GM18861 (cell line): ENCODE data around the gene PTPRD.
A peak's percentile ranks its signal among the peaks of the same experiment; 100 is the strongest.

ENCODE experiments used
- ATAC-seq: cut with Tn5 transposase; IDR thresholded peaks from one replicate; pipeline ENCODE4 v1.9.1; 2021; ENCODE audit not compliant: unreplicated experiment

The PTPRD gene

DNA sequence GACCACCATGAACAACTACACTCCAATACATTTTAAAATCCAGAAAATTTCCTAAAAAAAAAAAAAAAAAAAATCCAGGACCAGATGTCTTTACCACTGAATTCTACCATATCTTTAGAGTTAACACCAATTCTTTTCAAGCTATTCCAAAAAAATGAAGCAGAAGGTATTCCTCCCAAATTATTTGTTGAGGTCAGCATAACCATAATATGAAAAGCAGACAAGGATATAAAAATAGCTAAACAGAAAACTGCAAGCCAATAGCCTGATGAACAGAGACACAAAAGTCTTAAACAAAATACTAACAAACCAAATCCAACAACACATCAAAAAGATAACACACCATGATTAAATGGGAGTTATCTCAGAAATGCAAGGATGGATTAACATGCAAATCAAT, 695.4 kb downstream of the PTPRD start:
- no peak for ATAC-seq

DNA sequence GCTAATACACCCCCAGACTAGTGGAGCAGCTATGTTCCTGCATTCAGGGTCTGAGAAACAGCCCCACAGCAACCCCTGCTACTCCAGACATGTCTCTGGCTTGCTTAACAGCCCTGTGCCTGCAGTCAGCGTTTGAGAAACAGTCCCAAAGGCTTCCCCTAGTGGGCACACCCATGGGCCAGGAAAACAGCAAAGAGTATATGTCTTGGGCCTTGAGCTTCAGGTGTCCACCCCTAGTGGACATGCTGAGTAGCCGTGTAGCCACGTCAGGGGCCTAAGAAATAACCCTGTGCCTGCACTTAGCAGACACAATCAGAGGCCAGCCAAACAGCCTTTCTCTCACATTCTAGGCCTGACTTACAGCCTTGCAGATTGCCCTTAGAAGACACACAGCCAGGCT, 698.6 kb downstream of the PTPRD start:
- no peak for ATAC-seq

DNA sequence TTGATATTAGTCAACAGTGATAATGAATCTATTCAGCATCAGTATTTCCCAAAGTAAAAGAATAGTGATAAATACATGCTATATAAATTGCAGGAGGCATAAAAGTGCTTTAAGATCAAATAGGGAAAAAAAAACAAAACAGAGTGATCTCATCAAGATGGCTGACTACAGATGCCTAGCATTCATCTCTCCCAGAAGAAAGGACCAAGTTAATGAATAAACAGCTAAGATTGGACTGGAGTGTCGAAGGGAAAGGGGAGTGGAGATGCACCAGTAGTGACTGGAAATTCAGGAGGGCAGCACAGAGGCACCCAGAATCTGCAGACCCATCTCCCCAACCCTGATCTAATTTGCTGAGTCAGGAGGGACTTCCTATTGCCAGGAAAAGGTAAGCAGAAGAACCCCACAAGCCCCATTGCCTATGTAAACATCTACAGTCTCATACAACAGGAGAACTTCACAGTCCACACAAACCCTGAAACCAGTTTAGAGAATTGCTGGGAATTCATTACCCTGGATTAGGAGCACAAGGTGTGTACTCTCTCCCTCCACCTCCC, 699.4 kb downstream of the PTPRD start:
- ATAC-seq = no peak

DNA sequence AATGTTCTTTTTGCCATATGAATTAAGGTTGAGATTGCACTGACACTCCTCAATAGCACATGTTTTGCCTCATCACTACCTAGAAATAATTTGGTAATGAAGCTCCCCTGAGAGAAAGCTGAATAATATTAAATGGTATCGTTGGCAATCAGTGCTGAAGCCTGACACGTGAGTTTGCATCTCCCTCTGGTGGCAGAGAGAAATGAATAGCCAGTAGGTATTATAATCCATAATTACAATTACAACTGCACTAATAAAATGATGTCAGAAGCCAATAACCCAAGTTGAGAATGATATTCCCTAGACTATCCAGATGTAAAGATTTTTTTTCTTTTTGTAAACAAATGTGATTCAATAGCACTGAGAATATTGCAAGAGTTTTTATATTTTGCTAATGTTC, 700.3 kb downstream of the PTPRD start:
- ATAC-seq = peak; percentile 63

DNA sequence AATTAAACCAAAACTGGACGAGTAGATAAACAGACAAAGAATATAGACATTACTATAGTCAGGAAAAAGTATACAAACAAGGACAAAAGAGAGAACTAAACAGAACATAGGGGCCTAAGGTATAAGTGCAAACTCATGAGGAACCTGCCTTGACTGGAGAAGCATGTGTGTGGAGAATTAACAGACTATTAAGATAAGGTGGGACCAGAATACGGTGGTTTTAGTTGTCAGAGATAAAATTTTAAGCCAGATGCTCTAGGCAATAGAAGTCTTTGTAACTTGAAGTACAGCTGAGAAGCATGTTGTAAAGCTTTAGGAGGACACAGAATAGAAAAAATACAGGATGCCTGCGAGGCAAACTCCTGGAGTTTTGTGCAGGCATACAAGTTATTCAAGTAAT, 707.1 kb downstream of the PTPRD start:
- ATAC-seq = no peak

DNA sequence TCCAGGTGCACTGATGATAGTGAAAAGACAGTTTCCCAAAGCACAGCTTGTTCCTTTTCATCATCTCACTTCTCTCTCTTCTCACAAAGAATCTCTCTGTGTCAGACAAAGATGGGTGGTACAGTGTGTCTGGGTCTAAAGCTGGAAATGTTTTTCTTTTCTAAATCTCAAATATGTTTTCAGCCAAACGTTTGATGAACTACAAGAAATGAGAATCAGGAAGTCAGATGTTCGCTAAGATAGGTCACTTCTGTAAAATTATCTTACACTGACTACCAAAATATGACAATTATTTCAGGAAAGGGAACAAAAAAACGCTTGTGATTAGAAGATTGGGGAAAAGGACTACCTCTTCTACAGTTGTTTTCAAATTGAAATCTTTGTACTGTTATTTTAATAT, 708.8 kb downstream of the PTPRD start:
- ATAC-seq = no peak

DNA sequence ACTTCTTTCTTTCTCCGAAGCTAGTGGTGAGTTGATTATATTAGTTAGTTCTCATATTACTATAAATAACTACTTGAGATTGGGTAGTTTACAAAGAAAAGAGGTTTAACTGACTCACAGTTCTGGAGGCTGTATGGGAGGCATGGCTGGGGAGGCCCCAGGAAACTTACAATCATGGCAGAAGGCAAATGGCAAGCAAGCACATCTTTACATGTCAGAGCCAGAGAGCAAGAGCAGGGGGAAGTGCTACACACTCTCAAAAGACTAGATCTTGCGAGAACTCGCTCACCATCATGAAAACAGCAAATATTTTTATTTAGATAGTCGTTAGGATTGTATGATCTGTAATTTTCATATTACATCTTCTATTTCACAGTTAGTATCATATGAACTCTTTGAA, 711.2 kb downstream of the PTPRD start:
- ATAC-seq = peak; percentile 40

DNA sequence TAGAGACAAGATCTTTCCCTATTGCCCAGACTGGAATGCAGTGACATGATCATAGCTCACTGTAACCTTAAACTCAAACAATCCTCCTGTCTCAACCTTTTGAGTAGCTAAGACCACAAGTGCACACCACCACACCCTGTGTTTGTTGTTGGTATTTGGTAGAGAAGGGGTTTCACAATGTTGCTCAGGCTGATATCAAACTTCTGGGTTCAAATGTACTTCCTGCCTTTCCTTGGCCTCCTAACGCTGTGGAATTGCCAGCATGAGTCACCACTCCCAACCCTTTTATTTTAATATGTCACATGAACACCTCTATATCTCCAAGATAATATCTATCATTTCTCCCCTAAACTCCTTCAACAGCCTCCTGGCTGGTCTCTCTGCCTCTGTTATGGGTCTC, 719.0 kb downstream of the PTPRD start:
- no peak for ATAC-seq

DNA sequence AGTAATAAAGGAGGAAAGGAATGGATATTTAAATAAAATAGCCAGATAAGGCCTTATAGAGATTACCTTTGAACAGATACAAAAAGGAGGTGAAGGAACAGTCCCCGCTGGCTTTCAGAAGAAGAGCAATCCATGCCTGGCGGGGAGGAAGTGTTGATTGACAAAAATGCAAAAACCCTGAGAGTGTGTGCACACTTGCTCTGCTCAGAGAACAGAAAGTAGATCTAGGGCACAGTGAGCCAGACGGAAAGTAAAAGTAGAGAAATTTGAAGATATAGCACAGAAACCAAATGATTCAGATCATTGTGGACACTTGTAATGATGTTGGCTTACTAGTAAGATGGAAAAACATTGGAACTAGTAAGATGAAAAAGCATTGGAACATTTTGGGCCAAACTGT, 720.6 kb downstream of the PTPRD start:
- peak; percentile 58 for ATAC-seq

DNA sequence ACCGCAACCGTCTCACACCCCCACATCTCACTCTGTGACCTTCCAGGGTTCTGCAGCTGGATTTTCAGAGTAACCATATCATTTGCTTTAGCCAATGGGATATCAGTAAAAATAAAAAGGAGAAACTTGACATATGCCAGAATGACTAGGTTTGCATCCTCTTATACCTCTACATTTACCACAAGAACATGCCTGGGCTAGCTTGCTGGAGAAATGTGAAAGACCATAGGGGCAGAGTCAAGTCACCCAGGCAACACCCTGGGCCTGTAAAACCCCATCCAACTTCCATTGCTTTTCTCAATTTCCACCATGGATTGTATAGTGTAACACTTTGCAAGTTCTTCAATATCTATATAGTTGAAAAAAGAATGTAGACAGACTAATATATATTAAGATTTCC, 731.1 kb downstream of the PTPRD start:
- ATAC-seq = no peak

DNA sequence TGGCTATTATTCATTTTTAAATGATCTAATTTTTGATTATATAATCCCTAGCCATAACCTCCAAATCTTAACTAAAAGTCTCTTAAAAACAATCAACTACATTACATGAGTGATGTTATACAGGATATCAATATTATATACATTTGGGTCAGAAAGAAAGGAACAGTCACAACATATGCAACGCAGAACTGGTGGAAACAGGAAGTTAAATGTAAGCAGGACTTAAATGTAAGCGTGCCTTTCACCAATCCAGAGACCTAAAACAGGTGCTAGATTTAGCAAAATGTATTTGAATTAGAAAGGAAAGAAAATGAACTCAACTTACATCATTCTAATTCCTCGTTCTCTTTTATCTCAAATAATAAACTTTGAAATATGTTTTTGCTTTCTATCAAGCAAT, 738.5 kb downstream of the PTPRD start:
- ATAC-seq = peak; percentile 66

DNA sequence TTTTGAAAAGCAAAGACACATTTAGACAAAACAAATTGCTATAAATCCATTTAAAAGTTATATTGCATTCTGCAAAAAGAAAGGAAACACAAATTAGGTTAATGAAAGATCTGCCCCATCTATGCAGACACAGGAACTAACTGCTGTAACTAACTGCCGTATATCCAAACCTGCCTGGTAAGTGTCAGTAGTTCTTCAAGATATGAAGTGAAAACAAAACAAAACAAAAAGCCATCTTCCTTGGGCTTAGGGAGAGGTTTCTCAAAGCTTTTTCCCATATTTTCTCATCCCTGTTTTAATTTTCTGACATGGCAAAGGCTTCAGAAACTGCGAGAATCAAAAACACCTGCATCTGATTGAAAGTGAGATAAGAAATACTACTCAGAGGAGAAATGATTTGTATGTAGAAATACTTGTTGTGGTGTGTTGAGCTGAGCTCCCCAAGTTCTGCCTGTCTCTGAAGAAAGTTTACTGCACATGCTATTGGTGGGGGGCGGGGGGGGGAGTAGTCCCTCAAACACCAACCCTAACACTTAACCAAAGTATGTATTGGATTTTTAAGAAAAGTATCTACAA, 750.5 kb downstream of the PTPRD start:
- no peak for ATAC-seq

DNA sequence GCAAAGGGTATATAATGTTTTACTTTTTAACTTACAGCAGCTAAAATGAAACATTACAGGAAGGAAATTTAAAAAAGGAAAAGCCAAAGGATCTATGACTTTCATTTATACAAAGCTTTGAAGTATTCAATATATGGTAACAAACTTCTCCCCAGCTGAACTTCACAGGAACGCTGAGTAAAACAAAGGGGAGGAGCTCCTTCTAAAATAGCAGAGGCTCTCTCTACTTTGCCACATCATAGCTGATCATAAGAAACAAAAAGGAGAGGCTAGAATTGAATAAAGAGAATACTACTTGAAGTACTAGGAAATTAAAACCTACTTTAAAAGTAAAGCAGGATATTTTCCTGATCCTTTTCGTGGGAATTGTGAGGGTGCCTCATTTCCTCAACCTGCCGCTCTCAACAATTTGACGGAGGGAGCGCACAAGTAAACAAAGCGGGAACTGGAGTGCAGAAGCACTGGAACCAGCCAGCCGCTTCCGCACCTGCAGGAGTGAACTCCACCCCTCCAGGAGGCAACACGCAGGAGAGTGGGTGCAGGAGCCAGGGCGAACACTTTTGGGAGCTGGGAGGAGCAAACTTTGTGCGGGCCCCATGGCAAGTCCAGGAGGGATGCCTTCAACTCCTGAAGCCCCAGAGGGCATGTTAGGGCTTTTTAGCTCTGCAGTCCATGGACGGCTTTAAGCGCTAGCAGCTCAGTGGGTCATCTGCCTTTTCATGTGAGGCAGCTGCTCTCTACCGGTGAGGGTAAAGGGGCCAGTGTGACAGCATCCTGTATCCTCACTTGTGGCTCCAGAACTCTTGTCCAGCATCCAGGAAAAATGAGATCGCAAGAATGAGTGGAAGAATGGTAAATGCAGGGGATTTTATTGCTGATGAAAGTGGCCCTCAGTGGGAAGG, 757.4 kb downstream of the PTPRD start:
- ATAC-seq = no peak

DNA sequence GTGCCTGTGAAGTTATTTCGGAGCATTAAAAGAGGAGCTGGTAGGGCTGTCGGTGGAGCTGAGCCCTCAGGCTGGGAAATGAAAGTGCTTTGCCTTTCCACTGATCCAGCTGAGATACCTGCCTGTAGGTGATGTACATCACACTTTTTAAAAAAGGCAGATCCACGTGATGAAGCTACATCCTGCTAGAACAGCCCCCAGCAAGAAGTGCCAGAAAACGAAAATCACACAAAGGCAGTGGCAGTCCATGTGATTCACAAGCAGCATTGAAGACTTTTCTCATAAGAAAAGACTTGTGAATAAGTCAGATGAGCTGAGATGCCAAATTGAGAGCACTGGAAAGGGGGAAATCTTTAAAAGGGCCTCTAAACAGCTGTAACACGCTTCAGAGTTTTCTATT, 765.1 kb downstream of the PTPRD start:
- no peak for ATAC-seq

DNA sequence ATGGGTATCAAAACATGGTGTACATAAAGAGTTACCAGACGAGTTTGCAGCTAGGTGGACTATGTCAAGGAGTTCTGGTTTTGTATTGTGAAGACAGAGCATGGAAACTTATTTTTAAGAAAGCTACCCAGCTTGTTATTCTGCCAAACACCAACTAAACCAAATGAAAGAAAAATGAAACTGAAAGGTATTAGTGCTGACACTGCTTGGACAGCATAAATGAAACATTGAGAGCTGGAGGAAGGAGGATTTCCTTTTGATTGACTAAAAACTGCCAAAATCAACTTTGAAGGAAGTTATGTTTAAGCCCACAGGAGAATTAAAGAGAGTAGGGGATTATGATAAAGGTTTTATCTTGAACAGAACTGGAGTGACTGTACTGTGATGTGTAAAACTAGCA, 766.2 kb downstream of the PTPRD start:
- ATAC-seq = peak; percentile 98

DNA sequence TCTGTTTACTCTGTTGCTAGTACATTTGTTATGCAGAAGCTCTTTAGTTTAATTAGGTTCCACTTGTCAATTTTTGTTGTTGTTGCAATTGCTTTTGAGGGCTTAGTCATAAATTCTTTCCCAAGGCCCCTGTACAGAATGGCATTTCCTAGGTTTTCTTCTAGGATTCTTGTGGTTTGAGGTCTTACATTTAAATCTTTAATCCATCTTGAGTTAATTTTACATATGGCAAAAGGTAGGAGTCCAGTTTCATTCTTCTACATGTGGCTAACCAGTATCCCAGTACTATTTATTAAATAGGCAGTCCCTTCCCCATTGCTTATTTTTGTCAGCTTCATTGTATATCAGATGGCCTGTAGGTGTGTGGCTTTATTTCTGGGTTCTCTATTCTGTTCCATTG, 792.4 kb downstream of the PTPRD start:
- ATAC-seq = no peak

DNA sequence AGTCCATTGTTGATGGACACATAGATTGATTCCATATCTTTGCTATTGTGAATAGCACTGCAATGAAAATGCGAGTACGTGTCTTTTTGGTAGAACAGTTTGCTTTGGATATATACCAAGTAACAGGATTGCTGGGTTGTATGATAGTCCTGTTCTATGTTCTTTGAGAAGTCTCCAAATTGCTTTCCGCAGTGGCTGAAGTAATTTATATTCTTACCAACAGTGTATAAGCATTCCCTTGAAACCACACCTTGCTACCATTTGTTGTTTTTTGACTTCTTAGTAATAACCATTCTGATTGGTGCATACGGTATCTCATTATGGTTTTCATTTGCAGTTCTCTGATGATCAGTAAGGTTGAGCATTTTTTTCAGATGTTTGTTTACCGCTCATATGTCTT, 792.9 kb downstream of the PTPRD start:
- no peak for ATAC-seq

DNA sequence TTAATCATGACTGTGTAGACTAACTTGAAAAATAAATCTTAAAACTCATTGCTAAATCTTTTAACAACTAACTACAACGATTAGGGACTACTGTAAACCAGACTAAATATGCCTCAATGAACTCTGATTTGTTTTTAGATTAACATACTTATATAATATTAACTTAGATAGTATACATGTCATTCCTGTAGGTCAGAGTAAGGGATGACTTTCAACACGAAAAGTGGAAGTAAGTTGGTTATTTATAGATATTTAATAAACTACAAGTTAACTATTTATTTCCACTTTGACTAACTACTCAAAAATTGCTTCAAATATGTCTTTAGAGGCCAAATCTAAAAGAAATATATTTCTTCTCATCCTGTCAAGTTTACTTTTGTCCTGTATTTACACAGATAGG, 795.6 kb downstream of the PTPRD start:
- ATAC-seq = peak; percentile 82

DNA sequence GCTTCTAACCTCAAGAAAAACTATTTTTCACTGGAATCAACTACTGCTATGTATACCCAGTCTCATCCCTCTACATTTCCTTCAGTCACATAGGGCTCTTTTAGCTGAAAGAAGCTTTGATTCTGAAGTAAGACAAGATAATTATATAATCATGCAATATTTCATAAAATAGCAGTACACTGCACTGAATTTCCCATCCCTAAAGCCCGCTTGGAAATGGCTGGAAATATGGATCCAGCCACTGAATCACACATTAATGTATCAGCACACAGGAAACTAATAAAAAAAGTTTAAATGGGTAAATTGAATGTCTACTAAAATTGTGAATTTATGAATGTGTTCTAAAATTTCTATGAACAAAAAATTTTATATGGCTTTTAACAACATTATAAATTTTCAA, 808.7 kb downstream of the PTPRD start:
- no peak for ATAC-seq

DNA sequence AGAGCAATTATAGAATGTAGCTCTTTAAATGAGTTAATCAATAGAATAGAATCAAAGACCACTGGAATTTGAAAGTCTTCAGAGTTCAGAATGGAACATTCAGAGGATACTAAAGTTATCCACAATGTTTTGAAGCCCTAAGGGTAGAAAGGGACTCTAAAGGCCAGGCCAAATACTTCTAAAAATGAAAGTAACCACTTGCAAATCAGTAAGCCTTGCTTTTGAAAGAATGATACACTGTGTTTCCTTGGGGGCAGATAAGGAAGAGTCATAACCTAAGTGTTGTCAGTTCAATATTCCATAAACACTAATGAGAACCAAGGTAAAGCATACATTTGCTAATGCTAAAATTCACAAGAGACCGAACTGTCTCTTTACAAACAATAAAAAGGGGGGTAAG, 813.5 kb downstream of the PTPRD start:
- peak; percentile 71 for ATAC-seq

DNA sequence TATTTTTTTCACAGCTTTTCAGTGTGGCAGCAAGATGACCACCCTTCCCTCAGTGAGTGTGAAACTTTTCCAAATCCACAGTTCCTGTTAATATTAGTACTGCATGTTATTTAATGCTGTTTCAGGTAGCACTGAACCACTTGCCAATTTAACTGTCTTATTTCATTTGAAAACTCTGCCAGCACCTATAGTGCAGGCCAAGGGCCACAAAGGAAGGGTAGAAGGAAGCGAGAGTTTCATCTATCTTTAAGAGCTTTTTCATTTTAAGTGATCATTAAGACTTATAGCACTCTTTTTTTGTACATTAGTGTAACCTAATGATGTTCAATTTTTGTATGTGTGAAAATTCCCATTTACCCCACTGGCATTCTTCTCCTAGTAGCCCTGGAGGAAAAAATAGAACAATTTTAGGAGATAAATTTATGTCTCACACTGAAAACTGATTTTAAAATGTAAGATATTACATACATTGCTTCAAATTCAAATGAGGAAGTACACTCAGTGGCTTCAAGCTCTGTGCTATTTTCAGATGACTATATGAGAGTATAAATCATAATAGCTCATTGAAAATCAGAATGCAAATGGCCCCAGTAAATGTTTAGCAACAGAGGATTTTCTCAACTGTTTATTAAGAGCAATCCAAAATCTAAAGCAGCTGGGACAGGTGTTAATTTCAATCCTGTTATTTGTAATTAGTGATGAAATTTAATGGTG, 820.5 kb downstream of the PTPRD start:
- ATAC-seq = peak; percentile 76

DNA sequence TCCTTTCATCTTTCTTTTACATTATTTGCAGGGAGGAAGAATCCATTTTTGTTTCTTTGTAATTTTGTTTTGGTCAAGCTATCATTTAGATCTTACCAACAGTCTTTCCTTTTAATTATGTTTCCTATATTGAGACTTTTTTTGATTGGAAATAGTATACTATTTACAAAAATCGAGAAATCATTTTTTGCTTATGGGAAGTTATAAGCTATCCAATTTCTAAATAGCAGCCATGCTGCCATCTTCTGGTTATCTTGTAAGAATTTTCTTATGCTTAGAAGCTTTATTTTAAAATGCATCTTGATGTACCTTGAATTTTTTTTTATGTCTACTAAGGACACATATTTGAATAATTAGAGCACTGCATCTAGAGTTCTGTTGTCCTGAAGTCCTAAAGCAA, 821.2 kb downstream of the PTPRD start:
- no peak for ATAC-seq
